GM19452 (cell line): ENCODE data around the gene RAPGEF5.

Source experiments
- ATAC-seq: cut with Tn5 transposase; IDR thresholded peaks from one replicate; pipeline ENCODE4 v1.9.1; 2021; ENCODE audit not compliant: unreplicated experiment

RAPGEF5 gene

DNA sequence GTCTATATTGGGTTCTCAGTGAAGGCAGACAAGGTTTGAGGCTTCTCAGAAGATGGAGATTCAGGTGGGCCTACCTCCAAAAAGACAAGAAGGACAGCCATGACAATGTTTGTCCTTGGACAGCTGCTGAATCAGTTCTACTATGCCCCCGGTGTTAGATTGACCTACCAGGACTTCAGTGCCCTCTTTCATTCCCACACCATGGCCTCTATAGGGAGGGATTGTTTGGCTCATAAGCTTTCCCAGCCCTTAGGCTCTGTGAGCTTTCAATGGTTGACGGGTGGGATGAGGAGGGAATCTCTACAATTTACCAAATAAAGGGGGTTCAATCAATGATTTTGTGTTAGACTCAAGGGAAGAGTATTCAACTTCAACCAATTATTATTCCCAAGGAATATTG, 23.4 kb upstream of the RAPGEF5 start:
- no peak for ATAC-seq

DNA sequence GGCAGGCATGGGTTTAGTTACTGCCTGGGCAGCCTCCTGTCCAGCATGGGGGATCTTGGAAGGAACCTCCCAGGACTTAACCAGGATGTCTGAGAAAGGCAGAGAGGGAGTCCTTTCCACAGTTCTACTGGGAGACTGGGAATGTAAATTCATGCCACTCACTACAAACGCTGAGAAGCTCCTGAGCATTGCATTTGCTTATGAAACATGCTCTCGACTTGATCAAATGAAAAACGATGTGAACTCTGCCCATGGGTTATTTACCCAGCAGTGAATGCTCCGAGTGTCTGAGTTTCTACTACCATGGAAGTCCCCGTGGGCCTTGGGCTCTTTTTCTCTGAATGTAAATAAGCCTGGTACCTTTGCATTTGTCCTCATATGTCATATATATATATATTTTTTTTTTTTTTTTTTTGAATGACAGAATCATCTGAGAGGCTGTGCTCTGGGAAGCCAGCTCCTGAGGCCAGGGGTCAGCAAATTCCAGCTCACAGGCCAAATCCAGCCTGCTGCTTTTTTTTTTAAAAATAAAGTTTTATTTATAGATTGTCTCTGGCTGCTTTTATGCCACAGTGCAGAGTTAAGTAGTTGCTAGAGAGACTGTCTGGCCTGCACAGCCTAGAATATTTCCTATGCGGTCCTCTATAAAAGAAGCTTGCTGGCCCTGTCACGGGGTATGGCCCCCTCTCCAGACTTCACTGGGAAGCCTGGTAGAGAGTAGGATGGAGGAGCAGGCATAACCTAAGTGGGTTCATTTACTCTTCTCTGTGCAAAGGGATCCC, 21.4 kb upstream of the RAPGEF5 start:
- no peak for ATAC-seq

DNA sequence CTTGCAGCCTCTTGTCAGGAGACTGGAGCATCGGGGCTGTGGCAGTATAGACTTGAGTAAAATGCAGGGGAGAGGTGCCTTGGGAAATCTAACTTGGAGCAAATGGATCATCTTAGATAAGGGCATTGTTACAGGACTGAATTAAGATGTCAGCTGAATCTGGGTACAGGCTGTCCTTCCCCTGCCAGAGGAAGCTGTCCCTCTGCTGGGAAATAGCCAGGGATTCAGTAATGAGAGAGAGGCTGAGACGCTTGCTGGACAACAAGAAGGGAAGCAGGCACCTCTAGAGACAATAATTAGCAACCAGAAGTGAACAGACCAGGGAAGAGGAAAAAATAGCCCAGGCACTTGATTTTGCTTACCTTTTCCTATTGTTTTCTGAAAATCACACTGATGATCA, 20.7 kb upstream of the RAPGEF5 start:
- no peak for ATAC-seq

DNA sequence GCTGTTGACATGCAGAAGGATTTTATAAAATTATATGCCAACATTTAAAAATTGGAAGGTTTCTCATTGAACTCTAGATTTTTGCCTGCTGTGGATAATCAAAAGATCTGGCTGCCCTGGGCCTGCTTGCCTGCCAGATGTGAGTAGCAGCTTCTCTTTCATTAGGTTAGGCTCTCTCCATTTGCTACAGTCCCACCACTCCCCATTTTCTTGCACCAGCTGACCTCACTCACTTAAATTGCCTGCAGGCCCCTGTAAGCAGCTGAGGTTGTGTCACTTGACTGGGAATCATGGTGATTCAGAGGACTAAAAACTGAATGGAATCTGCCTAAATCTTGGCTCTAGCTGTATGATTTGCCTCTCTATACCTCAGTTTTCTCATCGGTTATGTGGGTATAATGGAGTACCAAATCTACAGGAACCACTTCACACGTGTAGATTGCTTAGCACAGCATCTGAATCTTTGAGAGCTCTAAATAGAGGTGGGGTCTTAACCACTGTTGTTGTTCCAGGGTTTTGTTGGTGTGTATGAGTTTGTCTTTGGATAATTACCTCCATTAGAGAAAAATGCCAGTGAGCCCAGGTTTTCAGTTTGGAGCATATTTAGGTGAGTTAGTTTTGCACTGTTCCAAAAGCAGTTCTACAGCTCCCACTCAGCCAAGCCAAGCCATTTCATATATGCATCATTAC, 18.6 kb upstream of the RAPGEF5 start:
- ATAC-seq = no peak

DNA sequence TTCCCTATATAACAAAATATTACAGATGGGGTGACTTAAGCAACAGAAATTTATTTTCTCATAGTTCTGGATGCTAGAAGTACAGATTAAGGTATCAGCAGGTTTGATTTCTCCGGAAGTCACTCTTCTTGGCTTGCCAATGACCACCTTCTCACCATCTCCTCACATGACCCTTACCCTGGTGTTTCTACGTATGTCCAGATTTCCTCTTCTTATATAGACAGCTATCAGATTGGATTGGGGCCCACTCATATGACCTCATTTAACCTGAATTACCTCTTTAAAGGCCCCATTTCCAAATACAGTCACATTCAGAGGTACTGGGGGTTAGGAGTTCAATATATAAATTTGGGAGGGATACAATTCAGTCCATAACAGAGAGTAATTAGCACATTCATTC, 17.0 kb upstream of the RAPGEF5 start:
- ATAC-seq = no peak

DNA sequence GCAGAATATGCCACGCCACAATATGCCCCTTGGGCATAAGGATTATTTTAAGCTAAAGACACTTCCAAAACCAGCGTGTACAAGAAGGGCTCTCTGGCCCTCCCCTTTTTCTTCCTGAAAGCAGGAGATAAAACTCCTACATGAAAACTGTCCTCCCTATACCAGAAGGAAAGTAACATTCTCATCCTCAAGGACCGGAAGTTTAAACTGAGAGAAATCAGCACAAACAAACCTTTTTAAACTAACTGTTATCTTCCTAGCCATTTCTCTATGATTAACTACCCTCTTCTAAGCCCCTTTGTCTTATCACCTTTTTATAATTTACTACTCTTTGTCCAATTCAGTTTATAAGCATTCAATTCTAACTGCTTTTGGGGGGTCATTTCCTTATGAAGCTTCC, 16.4 kb upstream of the RAPGEF5 start:
- no peak for ATAC-seq

DNA sequence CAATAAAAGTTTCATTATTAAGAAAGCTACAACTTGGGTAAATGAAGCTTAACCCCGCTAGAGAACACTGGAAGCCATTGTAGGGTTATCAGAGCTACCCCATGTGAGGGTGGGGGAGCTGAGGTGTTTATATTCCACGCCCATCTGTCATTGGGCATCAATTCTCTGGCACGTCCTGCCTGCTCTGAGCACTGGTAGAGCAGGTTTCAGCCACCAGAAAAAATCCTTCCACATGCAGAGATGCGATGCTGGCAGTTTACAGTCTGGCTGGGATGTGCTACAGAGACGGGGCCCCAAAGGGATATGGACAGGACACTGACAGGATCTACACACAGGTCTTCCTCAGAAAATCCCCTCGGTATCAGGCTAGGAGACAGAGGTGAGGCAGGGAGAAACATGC, 15.9 kb upstream of the RAPGEF5 start:
- no peak for ATAC-seq

DNA sequence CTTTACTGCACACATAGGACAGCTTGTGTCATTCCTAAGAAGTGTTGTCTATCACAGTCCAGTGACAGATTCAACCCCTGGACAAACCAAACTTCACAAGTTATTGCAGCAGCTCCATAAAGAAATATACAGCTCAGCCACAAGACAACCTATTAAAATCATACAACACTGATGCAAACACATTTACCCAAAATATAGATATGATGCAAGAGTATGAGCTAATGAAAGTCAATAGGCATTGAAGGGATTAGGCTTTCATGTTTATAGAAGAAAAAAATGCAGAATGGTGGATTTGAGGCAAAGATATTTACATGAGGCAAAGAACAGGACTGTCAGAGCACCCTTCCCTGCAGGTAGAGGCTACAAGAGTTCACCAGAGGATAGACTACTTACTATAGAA, 14.9 kb upstream of the RAPGEF5 start:
- ATAC-seq = no peak

DNA sequence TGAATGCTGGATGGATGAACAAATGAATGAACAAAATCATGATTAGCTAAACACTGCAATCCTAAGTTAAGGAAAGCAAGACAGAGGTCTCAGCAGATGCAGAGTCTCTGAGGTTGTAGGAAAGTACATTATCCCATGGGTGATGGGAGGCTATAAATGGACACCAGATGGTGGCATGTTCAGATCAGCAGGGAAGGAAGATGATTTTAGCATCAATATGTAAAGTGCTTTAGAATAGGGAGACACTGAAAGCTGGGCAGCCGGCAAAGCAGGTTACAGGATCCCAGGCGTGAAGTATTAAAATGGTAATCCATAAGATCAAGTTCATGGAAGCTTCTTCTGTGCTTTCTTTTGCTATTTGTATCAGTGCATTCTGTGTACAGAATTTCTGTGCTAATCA, 7.9 kb upstream of the RAPGEF5 start:
- ATAC-seq = no peak

DNA sequence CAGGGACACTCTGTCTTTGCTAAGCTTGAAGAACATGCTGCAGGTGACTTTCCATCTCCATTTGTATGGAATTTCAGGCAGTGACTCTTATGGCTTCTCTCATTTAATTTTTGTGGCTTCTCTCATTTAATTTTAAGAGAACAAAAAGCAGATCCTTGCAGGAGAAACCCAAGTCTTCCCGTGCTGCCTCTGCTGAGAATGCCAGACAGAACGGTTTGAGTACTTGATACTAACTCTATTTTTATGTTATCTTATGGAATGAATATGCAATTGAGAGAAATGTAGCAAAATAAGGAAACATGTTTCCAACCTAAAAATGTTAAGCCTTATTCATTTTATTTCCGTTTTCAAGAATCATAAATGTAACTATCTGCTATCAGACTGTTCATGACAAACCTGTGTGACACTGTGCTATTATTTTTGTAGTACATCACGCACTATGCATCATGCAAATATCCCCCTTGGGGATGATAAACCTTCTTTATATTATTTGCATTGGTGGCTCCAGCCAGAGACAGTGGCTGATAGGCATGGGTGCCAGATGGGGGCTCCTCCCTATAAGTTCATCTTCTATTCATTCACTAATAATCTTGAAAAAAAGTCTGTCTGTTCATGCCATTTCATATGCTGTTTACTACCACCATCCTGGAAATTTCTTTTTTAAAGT, 6.9 kb upstream of the RAPGEF5 start:
- ATAC-seq = no peak

DNA sequence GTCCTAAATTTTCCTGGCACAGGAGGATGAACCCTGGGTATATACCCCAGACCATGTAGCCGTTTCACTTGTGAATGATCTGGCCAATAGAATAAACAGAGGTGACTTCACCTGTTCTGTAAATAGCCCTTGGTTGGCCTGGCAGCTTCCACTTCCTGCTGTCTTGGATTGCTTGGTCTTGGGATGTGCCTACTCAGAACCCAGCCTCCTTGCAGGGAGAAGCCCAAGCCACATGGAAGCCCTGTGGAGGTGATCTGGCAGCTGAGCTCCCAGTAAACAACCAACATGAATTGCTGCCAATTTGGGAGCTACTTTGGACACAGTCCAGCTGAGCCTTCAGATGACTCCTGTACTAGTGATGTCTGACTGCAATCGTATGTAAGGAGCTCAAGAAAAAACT, 4.8 kb upstream of the RAPGEF5 start:
- ATAC-seq = no peak

DNA sequence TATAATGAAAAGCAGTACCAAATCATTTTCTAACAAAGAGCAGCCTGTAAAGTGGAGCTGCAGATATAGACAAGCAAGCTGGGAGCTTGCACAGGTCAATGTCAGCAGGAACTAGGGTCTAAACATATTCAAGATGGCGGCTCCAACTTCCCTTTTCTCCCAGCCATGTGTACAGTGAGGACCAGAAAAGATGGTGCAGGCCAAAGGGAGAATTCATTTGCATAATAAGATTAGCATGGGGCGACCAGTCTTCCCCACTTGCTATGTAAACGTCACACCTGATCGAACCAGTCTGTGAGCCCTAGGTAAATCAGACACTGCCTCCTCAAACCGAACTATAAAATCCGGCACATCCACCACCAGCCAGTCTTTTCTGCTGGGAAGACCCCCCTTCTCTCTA, 4.4 kb upstream of the RAPGEF5 start:
- no peak for ATAC-seq

DNA sequence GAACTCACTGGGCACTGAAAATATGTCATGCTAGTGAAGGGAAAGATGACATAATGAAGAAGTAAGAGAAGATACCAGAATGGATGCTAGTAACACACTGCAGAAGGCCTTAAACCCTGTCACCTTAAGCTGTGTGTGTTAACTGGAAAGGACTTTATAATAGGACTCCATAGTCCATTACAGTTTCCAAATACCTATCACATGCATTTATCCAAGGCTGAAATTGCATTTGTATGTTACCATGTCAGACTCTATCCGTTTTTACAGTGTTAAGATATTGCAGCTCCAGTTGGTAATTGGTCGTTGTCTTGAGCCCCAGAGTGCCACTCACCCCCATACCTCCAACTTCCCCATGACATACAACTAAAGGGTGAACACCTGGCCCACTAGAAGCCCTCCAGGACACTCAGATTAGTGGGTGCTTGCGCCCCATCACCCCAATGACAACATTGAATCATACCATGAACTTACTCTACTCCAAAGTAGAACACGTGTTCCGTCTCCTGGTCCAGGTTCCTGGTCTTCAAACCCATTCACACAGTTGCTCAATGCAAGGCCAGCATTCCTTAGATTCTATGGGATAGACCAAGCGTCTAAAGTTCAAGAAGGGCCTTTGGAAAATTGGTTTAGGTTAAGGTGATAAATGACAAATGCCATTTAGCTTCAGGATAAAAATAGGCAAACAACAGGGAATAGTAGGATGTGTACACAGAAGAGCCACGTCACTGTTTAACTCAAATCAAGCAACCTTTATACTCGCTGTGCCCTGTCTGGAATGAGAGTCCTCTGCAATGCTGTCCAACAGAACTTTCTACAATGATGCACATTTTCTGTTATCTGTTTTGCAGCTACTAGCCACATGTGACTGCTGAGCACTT, 2.1 kb upstream of the RAPGEF5 start:
- no peak for ATAC-seq

DNA sequence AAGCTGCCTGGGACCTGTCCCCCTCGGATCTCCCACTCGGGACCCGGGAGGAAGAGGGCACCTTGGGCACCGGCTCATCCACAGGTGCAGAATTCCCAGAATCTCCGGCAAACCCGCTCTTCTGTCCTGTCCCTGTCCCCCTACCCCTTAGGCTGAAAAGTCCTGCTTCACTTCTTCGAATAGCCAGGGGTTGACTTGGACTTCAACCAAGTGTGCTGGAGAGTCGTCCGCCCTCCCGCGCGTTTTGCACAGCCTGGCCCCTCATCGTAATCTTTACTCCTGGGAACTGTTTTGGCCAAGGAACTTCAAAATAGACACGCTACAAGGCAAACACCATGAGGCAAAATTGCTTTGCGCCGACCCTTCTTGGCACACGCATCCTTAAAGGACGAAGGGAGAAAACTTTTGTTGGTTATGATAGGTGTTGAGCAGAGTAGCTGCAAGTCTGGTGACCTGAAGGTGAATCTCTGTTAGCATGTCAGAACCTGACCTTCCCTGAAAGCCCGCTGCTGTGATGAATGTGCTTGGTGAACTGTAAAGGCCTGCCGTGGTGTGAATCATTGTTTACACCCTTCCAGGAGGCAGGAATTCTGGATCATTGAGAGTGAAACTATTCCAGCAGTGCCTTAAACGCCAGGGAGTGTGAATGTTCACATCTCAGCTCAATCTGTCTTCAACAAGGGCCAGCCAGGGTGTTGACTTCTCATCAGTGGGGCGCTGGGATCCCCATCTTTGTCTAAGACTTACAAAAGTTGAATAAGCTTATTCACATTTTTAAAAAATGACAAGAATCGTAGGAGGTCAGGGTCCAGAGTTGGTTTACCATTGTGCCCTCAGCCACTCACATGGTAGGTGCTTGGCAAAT, 589 bp upstream of the RAPGEF5 start:
- ATAC-seq = no peak

DNA sequence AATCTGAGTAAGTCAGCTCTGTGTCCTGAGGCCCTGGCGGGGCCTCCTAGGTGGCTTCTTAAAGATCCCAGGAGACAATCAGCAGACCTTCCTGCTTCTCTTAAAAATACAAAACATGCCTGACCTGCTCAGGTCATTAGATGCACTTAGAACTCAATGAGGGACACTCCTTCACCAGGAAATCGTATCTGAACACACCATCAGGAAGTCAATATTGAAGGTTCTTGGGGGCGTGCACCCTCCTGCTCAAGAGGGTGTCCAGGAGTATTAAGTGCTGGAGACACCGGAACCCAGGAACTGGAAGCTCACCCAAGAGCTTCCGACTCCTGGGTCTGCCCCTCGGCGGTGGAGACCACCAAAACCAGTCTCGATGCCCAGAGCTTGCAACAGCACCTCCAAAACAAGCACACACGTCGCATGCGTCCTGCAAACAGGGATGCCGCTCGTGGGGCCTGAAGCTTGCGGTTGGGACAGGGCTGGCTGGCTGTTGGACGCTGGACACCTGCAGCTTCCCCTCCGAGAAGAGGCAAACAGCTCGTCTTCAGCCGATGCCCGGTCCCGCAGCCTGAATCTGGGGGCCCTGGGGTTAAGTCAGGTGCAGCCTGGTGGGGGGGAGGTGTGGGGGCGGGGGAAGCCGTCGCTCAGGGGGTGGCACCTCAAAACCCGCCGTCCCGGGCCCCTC, 803 bp downstream of the RAPGEF5 start:
- peak; percentile 20 for ATAC-seq

DNA sequence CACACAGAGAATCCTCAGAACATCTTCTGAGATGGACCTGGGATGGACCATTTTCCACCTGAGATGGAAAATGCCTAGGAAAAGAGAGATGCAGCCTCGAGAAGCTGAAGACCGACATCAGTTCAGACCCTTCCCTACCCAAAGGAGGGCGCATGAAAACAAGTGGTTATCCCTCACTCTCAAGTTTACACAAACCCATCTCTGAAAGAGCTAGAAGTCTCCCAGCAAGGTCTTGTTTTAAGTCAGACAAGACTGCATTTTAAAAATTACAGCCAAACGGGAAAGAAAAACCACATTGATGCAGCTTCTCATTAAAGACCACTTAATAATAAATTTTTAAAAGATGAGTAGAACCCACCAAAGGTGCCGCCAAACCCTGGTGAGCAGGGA, 1.3 kb downstream of the RAPGEF5 start:
- no peak for ATAC-seq

DNA sequence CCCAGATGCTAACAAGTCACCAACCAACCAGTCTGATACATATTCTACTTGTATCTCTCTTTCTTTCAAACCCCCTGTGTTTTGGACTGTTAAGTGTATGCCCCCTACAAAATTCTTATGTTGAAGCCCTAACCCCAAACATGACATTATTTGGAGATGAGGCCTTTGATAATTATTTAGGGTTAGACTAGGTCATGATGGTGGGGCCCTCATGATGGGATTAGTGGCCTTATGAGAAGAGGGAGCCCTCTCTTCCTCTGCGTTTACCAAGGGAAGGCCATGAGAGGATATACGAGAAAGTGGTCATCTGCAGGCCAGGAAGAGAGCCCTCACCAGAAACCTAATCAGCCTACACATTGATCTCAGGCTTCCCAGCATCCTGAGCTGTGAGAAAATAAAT, 2.5 kb downstream of the RAPGEF5 start:
- ATAC-seq = no peak

DNA sequence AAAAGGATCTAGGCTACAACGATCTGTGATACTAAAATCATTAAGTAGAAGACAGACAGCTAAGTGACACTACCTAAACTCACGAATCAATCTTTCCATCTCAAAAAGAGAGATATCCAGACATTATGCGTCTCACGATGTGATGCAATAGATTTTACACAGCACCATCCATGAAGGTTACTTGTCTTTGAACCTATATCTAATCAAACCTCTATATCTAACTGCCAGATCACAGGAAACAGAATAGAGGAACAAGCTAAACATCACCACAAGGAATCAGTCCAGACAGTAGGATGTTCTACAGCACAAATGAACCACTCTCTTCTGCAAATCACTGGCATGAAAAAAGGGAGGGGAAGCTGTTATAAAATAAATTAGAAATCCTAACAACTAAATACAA, 4.1 kb downstream of the RAPGEF5 start:
- no peak for ATAC-seq

DNA sequence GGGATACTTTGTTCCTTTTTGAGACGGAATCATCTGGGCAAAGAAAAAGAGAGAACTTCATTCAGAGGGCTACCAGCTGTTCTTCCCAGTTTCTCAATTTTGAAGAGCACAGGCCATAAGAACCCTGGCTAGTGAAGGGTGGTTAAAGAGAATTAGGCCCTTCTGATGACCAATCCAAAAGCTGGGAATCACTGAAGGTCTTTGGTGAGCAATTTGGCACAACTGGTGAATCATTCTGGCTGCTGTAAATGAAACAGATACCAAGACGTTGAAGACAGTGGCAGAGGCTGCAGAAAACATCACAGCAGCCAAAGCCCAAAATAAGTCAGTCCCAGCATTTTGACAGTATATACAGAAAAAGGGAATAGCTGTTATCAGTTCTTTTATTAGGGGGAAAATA, 5.1 kb downstream of the RAPGEF5 start:
- peak; percentile 6 for ATAC-seq

DNA sequence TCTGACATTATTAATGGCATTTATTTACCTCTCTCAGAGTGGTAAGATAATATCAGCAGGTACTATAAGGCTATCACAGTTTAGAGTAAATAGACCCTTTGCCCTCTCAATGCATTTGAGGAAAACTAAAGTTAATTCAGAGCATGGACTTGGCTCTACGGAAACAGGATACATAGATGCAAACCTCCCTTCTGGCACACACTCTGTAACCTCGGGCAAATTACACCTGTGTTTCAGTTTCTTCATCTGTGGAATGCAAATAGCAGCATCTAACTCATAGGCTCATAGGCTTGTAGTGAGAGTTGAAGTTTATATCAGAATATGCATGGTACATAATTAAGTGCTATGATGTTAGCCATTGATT, 5.6 kb downstream of the RAPGEF5 start:
- ATAC-seq = peak; percentile 80
